ENCODE results near the gene GXYLT2. TPM values are rescaled to one million over a fixed set of nuclear protein-coding genes. Genes with fewer than 3 reads are reported as not detected.
A peak's percentile ranks its signal among the peaks of the same experiment; 100 is the strongest.
"Not testable (repeated sequence)": the region's sequence is repeated elsewhere in the genome, so short reads cannot be mapped to it uniquely, and the experiment has no call there.

Gene GXYLT2
- polyA plus RNA-seq, 1 donor: 18.3 TPM

DNA sequence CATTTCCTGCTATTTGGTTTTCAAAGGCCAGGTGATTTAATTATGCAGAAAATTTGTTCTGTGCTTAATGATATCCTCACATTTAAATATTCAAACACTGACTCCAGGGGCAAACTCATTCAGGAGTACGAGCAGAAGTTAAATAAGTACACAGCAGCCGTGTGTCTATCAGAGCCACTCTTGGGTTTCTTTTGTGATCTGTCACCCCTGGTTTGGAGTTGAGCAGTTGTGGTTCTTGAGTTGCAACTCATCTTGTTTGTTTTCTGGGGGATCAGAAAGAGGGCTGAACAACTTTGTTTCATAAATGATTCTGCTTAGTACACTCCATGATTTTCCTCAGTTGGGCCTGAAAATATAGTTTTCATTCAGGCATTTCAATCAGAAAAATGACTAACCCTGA lies 83.1 kb downstream of the GXYLT2 start:
- DNase-seq: no peak

DNA sequence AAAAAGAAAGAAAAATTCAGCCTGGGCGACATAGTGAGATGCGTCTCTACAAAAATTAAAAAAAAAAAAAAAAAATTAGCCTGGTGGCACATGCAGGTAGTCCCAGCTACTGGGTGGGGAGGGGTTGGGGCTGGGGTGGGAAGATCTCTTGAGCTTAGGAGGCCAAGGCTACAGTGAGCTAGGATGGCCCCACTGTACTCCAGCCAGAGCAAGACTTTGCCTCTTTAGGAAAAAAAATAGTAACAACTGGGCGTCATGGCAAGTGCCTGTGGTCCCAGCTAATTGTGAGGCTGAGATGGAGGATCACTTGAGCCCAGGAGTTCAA lies 84.8 kb downstream of the GXYLT2 start:
- DNase-seq: no peak

DNA sequence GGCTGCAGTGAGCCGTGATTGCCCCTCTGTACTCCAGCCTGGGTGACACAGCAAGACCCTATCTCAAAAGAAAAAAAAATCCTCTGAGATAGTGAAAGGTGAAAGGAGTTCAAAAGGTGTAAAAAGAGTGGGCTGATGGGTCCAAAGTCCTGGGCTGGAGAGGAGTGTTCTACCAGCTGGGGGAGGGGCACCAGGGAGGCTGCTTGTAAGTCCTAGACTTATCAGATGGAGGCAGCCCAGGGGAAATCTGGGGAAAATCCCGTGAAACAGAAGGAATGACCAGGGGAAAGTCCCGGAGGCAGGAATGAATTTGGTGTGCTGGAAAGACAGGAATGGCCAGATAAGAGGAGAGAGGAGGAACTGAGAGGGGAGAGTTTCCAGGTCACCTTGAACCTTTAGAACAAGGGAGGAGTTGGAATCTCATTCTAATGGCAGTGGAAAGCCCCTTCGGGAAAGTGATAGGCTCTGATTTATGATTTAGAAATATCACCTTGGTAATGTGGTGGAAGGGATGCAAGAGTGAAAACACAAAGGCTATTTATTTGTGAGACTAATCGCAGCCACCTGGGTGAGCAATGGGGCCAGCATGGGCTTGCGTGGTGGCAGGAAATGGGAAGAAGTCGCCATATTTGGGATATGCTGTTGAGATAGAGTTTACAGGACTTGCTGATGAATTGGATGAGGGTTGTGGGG lies 85.3 kb downstream of the GXYLT2 start:
- no peak for DNase-seq

DNA sequence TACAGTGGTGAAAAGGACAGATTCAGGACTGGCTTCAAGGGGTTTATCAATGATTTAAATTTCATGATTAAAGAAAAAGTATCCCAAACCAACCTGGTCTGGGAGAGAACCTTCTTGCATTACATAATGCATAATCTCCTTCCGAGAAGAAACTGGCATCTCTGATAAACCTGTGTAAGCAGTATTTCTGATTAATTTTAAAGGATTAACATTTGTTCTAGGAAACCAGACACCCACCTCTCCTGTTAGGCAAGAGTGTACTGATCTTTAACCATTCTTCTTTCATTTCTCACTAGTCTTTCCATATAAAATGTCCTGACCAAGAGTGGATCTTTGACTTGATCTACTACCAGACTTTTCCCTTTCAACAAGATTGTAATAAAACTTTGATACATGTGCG lies 85.9 kb downstream of the GXYLT2 start:
- DNase-seq: no peak

DNA sequence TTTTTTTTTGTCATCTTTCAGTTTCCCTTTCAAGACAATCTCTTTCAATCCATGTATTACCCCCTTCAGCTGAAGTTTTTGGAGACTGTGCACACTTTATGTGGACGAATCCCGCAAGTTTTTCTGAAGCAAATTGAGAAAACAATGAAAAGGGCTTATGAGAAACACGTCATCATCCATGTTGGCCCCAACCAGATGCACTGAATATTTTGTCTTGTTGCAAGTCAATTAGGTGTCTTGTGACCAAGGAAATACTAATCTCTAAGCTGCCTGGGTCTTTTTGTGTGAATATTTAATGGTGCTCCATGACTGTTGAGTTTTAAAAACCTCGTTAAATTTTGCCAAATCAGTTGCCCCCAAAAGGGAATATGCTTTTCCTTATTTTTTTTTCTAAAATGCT lies 87.1 kb downstream of the GXYLT2 start:
- no peak for DNase-seq

DNA sequence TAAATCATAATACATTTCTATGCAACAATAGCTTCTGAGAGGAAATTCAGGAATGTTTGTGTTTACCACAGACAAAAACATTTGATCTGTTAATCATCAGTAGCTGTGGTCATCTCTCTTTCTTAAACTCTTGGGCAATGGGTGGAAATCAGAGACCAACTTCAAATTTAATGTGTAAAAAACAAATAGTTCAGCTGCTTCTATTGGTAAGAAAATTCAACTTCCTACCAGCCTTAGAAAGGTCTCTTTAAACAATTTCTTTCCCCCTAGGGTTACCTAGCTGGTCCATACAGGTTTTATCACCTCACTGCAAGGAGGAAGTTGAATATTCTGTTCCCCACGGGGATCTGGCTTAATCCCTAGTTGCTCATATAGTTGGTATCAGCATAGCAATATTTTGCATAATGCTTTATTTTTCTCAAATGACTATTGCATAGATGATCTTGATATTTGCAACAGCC lies 88.5 kb downstream of the GXYLT2 start:
- no peak for DNase-seq

DNA sequence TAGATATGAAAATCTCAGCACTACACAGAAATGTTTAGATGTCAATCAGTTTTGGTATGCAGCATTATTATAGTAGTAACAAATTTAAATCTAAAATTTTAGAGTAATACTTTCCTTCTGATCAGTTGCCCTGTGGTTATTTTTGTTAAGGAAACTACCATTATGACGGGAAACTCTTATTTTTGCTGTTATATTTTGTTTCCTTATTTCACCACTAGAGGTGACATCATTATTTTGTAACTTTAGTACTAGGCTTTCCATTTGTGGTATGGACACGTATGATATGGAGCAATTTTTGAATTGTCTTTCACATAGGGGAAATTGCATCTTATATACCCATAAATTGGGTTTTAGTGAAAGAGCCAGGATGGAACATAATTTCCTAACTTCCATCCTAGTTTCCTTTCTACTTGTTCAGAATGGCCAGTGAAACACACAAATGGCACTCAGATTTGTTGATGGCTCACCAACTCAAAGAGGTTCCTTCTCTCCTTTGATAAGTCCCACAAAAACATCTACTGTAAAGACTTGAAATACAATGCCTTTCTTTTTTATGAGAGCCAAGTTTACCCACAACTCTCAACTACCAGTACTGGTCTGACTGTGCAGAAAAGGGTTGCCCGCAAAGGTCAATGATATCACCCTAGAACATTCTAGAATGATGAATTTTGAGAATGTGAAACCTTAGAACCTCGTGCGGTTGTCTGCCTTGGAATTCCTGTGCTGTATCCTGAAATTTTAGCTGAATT lies 89.4 kb downstream of the GXYLT2 start:
- DNase-seq: no peak

DNA sequence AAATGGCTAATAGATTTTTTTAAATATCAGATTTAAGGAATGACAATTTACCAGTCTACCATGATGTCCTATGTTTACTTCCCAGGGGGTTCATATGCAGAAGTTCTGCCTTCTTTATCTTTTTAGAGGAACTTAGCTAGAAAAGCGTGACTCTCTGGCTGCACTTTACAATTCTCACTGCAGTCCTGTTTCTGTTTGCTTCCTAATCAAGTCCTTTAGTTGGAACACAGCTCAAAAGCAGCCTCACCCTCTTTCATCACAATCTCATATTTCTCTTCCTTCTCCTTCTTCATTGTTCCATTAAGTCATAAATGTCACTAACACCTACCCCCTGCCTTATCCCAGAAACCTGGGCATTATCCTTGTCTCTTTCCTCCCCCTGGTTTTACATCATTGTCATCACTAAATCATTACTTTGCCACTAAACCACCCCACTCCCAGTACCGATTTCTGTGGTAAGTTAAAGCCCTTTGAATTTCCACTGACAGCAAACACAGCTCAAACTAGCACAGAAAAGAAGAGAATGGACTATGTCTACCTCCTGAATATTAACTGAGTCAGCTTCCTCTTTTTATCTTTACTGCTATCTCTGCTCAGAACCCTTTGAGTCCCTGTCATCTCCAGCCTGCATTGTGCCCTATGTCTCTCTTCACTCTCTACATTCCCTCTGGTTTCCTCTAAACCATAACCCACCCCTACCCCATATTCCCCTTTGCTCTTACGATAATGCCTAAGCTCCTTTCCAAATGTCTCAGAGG lies 94.9 kb downstream of the GXYLT2 start:
- DNase-seq: no peak

DNA sequence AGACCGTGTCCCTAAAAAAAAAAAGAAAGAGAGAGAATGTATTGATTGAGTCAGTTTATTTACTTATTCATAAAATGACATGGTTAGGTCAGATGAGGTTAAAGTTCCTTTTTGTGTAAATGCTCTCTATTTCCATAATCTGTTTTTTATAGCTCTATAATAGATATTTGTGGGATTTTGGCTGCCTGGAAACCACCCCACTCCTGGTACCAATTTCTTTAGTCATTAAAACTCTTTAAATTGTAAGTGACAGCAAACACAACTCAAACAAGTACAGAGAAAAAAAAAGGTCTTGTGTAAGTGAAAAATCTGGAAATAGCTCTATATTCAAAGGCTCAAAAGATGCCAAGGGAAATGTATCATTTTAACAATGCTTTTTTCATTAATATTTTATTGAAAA lies 97.7 kb downstream of the GXYLT2 start:
- DNase-seq: no peak

DNA sequence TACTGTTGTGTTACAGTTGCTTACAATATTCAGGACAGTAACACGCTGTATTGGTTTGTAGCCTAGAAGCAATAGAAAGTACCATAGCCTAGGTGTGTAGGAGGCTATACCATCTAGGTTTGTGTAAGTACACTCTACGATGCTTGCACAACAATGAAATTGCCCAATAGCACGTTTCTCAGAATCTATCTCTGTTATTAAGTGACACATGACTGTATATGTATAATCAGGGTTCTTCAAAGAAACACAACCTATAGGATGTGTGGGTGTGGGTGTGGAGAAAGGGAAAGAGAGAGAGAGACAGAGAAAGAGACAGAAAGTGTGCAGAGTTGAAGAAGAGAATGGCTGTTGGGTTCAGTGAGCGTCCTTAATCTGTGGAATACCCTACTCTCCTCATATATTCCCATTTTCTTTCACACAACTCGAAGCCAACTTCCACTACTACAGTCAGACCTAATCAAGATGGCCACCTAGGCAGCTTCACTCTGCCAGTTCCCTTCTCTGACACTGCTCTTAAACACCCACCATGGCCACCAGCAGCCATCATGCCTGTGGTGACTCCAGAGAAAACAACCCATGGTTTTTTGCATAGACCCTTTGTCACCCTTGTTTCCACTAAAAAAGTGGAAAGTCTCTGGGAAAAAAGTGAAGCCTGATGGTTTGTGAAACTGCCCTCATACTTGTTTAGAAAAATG lies 103.0 kb downstream of the GXYLT2 start:
- no peak for DNase-seq

DNA sequence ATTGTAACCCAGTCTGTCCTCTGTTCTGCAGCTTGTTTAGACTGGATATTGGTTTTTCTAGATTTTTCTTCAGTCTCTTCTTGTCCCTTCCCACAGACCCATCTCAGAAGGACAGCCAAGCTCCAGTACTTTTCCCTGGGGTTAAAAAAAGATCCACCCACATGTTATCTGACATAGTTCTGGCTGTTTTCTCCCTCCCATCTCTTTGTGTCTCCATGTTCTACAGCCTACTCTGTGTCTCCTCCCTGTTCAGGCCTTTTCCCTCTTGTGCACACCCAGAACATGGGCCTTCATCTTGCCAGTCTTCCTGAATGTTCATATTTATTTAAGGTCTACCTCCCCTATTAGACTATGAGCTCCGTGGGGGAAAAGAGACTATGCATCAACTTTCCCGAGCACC lies 103.7 kb downstream of the GXYLT2 start:
- no peak for DNase-seq

DNA sequence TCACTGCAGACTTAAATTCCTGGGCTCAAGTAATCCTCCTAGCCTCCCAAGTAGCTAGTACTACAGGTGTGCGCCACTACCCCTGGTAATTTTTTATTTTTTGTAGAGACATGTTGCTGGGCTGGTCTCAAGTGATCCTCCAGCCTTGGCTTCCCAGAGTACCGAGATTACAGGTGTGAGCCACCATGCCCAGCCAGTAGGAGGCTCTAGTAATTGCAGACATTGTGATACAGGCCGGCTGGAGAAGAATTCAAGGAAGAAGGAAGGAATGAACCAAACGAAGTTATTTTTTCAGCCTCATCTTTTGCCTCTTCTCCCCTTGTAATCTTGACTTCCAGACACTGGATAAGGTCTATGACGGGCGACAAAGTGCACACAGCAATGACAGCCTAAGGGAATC lies 105.5 kb downstream of the GXYLT2 start:
- no peak for DNase-seq

DNA sequence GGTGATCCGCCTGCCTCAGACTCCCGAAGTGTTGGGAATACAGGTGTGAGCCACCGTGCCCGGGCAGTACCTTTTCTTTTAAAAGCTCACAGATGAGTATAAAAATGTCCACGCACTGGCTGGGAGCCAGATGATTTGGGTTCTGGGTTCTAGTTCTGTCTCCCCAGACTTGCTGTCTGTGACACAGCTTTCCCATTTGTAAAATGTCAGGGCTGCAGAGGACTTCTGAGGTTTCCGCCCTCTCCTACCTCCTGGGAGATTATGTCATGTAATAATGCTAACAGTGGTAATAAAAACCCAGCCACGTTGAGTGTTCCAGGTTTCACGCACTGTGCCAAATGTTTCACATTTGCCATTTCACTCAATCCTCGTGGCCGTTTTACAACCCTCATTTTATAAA lies 107.5 kb downstream of the GXYLT2 start:
- no peak for DNase-seq

DNA sequence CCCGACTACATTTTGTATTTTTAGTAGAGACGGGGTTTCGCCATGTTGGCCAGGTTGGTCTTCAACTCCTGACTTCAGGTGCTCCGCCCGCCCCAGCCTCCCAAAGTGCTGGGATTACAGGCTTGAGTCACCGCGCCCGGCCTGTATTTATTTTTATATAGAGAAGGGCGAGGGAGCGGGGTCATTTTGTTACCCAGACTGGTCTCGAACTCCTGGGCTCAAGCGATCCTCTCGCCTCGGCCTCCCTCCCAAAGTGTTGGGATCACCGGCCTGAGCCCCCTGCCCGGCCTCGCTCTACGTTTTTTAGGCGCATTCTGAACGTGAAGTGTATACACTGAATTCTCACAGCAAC lies 108.3 kb downstream of the GXYLT2 start:
- no peak for DNase-seq

DNA sequence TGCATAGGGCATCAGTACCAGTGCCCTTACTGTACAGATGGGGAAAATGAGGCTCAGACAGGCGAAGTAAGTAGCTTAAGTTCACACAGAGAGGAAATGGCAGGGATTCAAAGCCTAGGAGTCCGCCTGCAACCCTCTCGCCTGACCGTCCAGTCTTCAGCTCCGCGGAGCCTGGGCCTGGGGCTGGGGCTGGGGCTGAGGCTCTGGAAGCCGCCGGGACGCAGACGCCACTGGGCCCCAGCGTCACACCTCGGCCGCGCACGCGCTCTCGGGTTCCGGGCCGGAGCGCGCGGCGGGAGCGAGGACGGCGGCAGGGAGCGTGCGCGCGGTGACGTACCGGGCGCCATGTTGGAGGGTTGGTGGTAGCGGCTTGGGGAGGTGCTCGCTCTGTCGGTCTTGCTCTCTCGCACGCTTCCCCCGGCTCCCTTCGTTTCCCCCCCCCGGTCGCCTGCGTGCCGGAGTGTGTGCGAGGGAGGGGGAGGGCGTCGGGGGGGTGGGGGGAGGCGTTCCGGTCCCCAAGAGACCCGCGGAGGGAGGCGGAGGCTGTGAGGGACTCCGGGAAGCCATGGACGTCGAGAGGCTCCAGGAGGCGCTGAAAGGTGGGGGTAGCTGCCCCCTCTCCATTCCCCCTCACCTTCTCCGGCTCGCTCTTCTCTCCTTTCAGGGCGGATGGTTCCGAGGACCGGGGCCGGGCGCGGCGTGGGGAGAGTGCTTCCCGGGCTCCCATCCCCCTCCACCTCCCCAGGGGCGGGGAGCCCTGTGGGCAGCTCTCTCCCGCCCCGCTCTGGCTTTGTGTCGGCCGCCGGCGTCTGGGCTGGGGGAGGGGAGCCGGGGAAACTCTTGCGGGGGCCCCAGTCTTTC lies 108.9 kb downstream of the GXYLT2 start, which contains the start of gene PPP4R2:
PPP4R2 (plus strand) TSS at position 339 of the 861 bp plus-strand sequence; CDS start at position 566, 227 bp downstream.
- DNase-seq: peak; percentile 89

DNA sequence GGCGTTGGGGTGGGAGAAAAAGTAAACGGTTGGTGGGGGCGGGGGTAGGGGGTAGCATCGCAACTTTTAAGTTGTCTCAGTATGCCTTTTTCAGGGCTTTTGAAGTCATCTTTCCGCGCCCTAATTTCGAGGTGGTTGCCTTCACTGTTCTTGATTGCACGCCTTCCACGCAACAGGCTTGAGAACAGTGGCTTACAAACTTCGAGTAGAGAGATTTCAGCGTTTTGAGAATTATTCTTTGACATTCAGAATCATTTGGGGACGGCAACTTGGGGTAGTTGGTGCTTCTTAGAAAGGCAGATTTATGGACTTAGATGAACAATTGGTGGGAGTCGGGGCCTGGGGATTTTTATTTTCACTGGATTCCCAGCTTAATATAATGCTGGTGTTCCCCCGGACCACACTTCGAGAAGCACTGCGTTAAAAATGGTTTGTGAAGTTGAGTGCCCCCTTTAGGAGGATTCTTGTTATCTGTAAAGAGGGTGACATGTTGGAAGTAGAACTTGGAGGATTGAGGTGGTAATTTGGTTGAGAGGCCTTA lies 109.6 kb downstream of the GXYLT2 start:
- peak; percentile 75 for DNase-seq

DNA sequence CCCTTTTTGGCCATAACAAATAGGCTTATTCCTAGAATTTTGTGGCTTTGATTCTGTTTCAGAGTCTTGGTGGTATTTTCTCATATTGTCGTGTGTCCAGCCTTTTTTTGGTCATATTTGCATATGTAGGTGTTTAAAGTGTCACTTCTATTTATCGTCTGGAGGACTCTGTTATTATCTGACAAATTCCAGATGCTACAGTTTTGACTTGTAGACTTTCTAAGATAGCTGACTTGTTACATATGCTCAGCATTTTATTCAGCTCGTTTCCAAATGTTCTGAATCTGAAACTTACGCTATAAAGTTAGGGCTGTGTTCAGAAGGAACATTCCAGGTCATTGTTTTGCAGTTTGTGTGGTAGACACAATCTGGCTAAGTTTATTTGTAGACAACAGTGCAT lies 110.6 kb downstream of the GXYLT2 start:
- DNase-seq: no peak

DNA sequence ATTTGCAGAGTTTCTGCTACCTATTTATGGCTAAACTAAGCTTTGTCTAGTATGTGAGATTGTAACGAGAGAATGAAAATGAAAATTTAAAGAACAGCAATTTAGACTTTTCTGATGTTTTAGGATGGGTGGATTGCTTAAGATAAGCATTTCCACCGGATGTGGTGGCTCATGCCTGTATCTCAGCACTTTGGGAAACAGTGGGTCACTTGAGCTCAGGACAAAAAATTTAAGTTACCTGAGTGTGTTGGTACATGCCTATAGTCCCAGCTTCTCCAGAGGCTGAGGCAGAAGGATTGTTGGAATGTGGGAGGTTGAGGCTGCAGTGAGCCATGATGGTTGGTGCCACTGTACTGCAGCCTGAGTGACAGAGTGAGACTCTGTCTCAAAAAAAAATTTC lies 112.1 kb downstream of the GXYLT2 start:
- DNase-seq: no peak

DNA sequence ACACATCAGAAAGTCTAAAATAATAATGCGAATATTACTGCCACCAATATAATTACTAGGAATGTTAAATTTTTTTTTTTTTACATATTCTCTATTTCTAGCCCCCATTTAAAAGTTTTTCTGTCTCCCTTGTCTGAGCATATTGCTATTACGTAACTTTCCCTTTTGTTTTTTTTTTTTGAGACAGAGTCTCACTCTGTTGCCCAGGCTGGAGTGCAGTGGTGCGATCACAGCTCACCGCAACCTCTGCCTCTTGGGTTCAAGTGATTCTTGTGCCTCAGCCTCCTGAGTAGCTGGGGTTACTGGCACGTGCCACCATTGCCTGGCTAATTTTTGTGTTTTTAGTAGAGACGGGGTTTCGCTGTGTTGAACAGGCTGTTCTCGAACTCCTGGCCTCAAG lies 115.2 kb downstream of the GXYLT2 start:
- not testable (repeated sequence) for DNase-seq

DNA sequence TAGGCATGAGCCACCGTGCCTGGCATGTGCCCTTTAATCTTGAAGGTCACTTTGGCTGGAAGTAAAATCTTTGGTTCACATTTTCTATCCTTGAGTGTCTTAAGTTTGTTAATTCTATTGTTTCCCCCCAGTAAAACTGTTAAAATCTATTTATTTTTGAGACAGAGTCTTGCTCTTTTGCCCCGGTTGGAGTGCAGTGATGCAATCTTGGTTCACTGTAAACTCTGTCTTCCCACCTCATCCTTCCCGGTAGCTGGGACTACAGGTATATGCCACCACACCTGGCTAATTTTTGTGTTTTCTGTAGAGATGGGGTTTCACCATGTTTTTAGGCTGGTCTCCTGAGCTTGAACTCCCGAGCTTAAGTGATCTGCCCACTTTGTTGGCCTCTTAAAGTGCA lies 116.5 kb downstream of the GXYLT2 start:
- DNase-seq: no peak

DNA sequence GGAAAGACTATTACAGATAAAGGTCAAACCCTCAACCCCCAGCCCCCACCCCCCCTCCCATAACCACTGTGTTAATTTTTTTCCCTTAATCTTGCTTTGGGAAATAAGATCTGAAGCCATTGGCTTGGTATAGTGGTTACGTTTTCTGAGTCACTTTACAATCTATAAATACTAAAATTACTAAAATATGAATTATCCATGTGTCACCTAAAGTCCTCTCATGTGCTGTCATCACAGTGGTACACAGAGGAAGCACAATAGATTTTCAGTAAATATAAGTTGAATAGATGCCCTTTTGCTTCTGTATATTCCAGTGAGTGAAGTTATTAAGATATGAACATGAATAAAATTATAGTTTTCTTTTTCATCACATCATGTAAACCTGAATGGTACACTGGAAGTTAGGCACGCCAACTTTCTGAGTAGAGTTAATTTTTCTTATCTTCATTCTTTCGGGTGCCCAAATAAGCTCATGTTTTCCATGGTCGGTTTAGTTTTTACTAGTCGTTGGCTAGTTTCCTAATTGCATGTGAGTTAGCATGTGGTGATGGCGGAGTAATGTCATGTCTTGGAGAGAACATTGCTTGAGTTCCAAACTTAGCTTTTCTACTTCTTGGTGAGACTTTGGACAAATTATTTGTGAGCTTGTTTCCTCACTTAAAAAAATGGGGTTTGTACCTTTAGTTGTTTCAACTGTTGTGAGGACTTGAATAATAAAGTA lies 120.3 kb downstream of the GXYLT2 start:
- DNase-seq: no peak
